GM15510 (cell line): ENCODE results near the gene ABCA7.

Experiments used
- POLR2A ChIP-seq: IDR thresholded peaks from 3 replicates; pipeline ENCODE4 v1.6.1; 2011; ENCODE audit warnings: borderline replicate concordance; ENCODE audit not compliant: insufficient read length; ENCODE audit errors: extremely low read depth

Gene ABCA7

DNA sequence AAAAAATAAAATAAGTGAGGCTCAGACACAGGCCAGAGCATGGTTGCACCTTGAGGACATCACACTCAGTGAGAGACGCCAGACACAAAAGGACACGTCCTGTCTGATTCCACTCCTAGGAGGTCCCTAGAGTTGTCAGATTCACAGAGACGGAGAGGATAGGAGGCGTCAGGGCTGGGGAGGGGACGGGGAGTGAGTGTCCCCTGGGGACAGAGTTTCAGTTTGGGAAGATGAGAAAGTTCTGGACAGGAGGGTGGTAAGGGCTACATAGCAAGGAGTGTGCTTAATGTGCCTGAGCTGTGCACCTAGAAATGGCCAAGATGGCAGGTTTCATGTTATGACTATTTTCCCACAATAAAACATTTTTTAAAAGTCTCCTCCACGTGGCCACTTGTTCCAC lies 41.8 kb upstream of the ABCA7 start:
- no peak for TF ChIP-seq POLR2A

DNA sequence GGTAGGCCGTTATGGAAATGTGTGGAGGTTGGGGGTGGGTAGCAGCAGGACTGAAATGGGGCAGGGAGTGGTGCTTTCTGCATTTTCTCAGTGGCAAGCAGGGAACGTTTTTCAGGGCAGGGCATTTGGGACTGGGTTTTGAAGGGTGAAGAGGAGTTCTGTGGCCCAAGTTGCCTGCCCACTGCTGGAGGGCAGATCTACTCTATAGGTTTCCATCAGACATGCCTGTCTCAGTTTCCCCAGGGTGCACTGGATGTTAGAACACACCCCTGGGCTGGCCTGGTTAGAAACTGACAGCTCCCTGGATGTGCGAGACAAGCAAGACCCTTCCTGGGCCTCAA lies 40.6 kb upstream of the ABCA7 start:
- no peak for TF ChIP-seq POLR2A

DNA sequence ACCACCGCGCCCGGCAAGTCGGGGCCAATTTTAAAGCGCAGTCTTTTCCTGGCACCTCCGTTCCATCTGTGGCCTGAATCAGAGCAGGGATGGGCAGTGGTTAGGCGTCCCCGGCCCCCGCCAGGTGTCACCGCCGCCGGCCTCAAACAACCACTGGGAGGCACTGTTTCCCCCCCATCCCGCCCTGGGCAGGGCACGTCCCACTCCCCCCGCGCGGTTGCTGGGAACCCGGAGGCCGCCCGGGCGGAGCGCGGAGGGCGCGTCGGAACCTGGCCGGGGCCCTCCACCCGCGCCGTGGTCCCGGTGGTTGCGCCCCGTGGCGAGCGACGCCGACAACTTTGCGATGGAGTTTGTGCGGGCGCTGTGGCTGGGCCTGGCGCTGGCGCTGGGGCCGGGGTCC lies 39.8 kb upstream of the ABCA7 start, which contains the start of gene GRIN3B:
TSS of gene GRIN3B (plus strand) at position 325 of the 400 bp plus-strand sequence. CDS start at position 344, 19 bp downstream.
- TF ChIP-seq POLR2A = no peak

DNA sequence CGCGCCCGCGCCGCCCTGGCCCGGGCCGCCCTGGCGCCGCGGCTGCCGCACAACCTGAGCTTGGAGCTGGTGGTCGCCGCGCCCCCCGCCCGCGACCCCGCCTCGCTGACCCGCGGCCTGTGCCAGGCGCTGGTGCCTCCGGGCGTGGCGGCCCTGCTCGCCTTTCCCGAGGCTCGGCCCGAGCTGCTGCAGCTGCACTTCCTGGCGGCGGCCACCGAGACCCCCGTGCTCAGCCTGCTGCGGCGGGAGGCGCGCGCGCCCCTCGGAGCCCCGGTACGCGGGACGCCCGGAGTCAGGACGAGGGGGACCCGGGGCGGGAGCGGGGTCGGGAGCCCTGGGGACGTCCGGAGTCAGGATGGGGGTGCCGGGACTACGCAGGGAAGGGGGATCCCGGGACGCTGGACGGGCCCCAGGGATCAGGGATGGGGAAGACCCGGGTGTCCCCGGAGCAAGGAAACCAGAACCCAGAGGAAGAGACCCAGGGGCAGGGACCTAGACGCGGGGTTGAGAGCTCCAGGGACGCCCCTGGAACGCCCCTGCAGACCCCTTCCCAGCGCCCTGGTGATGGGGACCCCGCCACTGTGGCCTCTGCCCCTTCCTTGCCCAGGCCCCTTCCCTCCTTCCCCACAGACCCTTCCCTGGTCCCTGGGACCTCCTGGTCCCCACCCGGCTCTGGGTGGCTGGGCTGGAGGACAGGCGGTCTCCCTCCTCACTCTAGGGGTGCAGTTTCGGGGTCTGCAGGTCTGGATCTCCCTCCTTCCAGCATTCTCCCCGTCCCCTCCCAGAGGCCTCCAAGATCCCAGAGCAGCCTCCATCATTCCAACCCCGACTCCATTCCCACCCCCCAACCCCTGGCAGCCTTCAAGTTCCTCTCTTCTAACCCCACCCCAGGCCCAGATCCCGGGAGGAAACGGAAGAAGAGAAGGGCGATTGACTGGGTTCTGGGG lies 39.0 kb upstream of the ABCA7 start:
- no peak for TF ChIP-seq POLR2A

DNA sequence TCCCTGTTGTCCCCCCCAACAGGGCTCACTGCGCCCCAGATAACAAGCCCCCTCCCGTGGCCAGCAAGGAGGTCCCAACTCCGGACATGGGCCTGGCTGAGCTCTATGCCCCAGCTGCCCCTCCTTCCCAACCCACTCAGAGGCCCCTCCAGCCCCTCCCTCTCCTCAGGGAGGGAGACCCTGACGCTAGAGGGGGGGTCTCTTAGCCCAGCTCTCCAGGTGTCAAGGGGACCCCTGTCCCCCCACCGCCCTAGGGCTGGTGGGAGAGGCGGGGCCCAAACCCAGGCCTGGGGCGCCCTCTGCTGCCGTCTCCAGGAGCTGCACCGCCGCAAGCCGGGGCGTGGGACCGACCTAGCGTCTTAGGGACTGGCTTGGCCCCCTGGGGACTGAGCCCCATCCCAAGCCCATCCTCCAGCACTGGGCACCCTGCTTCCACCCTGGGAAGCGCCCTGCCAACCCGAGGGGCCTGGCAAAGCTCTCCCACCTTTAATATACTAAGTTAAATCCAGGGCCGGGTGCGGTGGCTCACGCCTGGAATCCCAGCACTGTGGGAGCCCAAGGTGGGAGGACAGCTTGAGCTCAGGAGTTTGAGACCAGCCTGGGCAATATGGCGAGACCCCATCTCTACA lies 38.3 kb upstream of the ABCA7 start:
- TF ChIP-seq POLR2A = no peak

DNA sequence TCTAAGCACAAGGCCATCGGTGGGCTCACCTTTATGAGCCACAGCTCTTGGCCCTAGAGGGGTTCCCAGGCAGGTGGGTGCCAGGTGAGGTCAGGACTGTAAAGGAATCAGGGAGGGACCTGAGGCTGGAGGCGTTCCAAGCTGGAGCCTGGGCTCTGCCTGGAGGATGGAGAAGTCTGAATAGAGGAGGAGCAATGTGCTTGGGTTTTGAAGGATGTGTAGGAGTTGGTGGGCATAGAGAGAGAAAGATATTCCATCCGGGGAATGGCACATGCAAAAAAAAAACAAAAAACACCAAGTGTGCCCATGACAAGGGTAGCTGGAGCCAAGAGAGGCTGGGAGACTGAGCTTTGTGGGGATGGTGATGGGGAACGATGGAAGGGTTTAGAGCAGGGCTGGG lies 37.3 kb upstream of the ABCA7 start:
- no peak for TF ChIP-seq POLR2A

DNA sequence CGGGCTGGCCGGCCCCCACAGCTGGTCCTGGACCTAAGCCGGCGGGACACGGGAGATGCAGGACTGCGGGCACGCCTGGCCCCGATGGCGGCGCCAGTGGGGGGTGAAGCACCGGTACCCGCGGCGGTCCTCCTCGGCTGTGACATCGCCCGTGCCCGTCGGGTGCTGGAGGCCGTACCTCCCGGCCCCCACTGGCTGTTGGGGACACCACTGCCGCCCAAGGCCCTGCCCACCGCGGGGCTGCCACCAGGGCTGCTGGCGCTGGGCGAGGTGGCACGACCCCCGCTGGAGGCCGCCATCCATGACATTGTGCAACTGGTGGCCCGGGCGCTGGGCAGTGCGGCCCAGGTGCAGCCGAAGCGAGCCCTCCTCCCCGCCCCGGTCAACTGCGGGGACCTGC lies 36.6 kb upstream of the ABCA7 start:
- no peak for TF ChIP-seq POLR2A

DNA sequence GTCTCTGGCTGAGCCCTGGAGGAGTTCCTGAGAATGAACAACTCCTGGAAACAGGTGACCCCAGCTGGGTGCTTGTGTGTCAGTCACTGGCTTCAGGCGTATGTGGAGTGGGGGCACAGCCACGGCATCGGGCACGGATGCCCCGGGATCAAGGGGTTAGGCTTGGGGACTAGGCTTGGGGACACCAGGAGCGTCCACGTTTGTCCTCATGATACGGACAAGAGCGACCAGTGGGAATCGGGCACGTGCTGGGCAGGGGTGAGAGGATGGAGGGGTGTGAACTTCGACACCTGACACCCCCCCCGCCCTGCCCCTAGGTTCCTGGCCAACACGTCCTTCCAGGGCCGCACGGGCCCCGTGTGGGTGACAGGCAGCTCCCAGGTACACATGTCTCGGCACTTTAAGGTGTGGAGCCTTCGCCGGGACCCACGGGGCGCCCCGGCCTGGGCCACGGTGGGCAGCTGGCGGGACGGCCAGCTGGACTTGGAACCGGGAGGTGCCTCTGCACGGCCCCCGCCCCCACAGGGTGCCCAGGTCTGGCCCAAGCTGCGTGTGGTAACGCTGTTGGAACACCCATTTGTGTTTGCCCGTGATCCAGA lies 35.6 kb upstream of the ABCA7 start:
- no peak for TF ChIP-seq POLR2A

DNA sequence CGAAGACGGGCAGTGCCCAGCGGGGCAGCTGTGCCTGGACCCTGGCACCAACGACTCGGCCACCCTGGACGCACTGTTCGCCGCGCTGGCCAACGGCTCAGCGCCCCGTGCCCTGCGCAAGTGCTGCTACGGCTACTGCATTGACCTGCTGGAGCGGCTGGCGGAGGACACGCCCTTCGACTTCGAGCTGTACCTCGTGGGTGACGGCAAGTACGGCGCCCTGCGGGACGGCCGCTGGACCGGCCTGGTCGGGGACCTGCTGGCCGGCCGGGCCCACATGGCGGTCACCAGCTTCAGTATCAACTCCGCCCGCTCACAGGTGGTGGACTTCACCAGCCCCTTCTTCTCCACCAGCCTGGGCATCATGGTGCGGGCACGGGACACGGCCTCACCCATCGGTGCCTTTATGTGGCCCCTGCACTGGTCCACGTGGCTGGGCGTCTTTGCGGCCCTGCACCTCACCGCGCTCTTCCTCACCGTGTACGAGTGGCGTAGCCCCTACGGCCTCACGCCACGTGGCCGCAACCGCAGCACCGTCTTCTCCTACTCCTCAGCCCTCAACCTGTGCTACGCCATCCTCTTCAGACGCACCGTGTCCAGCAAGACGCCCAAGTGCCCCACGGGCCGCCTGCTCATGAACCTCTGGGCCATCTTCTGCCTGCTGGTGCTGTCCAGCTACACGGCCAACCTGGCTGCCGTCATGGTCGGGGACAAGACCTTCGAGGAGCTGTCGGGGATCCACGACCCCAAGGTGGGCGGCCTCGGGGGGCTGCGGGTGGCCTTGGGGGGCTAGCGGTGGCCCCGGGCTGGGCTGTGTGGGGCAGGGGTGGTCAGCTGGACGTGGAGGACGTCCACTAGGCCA lies 34.9 kb upstream of the ABCA7 start:
- TF ChIP-seq POLR2A = no peak

DNA sequence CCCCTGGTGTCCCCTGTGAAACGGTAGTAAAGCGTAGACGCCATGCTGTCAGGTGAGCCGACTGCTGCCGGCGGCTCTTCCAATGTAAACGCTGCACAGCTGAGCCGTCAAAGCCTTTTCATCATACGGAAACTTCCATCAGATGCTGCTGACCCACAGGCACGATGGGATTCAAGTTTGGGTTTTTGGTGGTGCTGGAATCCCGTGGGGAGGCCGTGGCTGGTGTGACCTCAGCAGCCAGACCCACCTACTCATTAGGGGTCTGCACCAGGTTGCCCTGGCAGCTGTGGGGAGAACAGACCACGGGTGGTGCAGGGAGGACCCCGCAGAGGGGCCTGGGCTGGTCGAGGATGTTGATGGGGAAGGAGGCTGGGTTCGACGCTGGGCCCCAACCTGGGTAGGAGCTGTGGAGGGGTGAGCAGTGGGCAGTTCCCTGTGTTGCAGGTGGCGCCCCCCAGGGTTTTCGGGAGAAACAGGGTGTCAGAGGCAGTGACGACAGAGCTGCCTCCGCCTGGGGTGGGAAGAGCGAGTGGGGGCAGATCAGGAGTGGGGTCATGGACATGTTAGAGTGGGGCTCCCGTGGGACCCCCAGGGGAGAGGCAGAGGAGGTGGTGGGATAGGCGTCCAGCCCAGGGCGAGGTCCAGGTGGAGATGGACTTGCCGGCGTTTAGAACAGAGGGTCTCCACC lies 33.1 kb upstream of the ABCA7 start:
- TF ChIP-seq POLR2A = no peak

DNA sequence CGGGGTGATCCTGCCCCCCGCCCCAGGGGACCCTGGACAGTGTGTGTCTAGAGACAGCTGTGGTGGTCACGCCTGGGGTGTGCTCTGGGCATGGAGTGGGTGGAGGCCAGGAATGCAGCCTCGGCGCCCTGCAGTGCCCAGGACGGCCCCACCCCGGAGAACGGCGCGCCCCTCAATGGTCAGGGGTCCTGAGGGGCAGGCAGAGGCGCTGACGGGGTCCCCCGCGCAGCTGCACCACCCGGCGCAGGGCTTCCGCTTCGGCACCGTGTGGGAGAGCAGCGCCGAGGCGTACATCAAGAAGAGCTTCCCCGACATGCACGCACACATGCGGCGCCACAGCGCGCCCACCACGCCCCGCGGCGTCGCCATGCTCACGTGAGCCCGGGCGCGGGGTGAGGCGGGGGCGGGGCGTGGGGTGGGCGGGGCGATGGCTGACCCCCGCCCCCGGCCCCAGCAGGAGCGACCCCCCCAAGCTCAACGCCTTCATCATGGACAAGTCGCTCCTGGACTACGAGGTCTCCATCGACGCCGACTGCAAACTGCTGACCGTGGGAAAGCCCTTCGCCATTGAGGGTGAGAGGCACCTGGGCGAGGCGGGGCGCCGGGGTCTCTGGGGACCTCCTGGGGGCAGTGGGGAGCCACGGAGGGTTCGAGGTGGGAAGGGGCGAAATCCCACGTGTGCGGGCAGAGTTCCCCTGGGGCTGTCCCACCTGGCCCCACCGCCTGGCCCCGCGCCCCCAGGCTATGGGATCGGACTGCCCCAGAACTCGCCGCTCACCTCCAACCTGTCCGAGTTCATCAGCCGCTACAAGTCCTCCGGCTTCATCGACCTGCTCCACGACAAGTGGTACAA lies 32.3 kb upstream of the ABCA7 start:
- no peak for TF ChIP-seq POLR2A

DNA sequence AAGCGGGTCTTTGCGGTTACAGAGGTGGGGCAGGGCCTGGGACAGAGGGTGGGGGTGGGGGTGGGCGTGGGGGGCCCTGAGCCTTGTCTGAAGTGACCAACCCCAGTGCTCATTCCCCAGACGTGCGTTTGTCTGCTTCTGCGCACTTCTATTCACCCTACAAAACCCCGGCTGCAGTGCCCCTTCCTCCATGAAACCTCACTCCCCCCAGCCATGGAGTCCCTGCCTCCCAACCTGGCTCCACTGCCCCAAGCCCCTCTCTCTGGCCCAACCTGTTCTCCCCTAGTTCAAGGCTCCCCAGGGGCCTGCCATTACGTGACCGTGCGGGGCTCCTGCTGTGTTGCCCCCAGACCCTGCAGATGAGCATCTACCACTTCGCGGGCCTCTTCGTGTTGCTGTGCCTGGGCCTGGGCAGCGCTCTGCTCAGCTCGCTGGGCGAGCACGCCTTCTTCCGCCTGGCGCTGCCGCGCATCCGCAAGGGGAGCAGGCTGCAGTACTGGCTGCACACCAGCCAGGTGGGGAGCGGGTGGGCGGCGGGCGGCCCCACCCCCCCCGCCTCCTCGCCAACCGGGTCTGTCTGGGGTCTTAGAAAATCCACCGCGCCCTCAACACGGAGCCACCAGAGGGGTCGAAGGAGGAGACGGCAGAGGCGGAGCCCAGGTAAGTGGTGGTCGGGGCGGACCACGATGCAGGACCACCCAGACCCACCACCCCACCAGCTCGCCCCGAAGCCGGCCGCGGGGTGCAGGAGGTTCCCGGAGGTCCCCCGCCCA lies 31.5 kb upstream of the ABCA7 start:
- TF ChIP-seq POLR2A = no peak
